ENCODE data around the gene ZGRF1. TPM values are rescaled to one million over a fixed set of nuclear protein-coding genes. Genes with fewer than 3 reads are reported as not detected.
A peak's percentile ranks its signal among the peaks of the same experiment; 100 is the strongest.

Gene ZGRF1
- total and polyA plus RNA-seq, 10 of the 15 experiments (the other 5 are each of a cell fraction or from before 2014, with no cell fraction given) = 8.5 to 32.1 (median 20.1) TPM

- no peak for FAIRE-seq
- BruUV-seq (replicated peaks) = no TSS peak
- POLR2A ChIA-PET = no interaction called here
These were observed 40.9 kb upstream of the ZGRF1 start for GRCh38 chr4:112677519-112678091.

GRCh38 chr4:112674376-112674775 lies 37.7 kb upstream of the ZGRF1 start:
- Histone ChIP-seq H3K27me3 (replicated peaks in 1 of 2; ENCODE audit: control insufficient read depth in 2 of 2, insufficient read depth in 2 of 2, low read length in 1 of 2) (no peaks in the 10 kb centered on the region), H3K4me1 (ENCODE audit: control insufficient read depth, insufficient read depth, low read length) (no peaks in the 10 kb centered on the region), H3K27ac (ENCODE audit: control insufficient read depth, insufficient read depth) (no peak overlapping the region), H3K36me3 (ENCODE audit: control insufficient read depth in 2 of 2, insufficient read depth in 2 of 2, low read length in 1 of 2) (no peaks in the 10 kb centered on the region), H3K9me3 (replicated peaks; ENCODE audit: control insufficient read depth, insufficient read depth, low read length) (no peaks in the 10 kb centered on the region), H2AFZ (ENCODE audit: control insufficient read depth, low read depth, low read length) (no peak overlapping the region), H3K4me2 (ENCODE audit: control insufficient read depth, insufficient read depth) (no peak overlapping the region), H3K79me2 (ENCODE audit: control insufficient read depth, insufficient read depth, low read length) (no peaks in the 10 kb centered on the region), H4K20me1 (ENCODE audit: control insufficient read depth, insufficient read depth) (no peaks in the 10 kb centered on the region), H3K4me3 (no peak overlapping the region), H3K9ac (ENCODE audit: control insufficient read depth, insufficient read depth, low read length) (no peak overlapping the region)
- 0% methylated on average over 1 of the region's 1 CpG for WGBS (ENCODE audit: insufficient coverage, insufficient replicate concordance, low lambda C conversion rate, missing lambda C conversion rate)
- ATAC-seq (no peak), FAIRE-seq (no peak), DNase-seq (ENCODE audit: low read depth, low spot score) (no peak)
- SMC1A ChIA-PET (ENCODE audit: uncharacterized antibody, unreplicated experiment) = interaction anchor here (1.3 kb wide), 1 partner anchor 11 kb away, joined by 3 read pairs; no protein-coding TSS in a partner anchor
- CTCF ChIA-PET = no interaction called here
- intact Hi-C loops (cut with micrococcal nuclease; ENCODE audit: unreplicated experiment) (no loop called here), in situ Hi-C loops (cut with MboI) (no loop called here)
- POLR2A ChIA-PET = no interaction called here
- no peak for TF ChIP-seq WRNIP1 (IDR thresholded peaks at IDR 0.05; ENCODE audit: borderline replicate concordance, low read depth, low read length)
- TF ChIP-seq SPI1 (IDR thresholded peaks at IDR 0.05; ENCODE audit: borderline replicate concordance, insufficient read depth, low read depth, low read length) = peak; percentile 19; the same call in 1 of the 2 replicates
- RAD21 ChIA-PET (ENCODE audit: unreplicated experiment) = no interaction called here
- BruUV-seq (replicated peaks) = no TSS peak

More at GRCh38 chr4:112677519-112678091, 40.9 kb upstream of the ZGRF1 start:
- in situ Hi-C loops (cut with MboI) = no loop called here
- no peak for DNase-seq (ENCODE audit: low read depth, low spot score)
- no peak overlapping the region for H3K9ac ChIP-seq (ENCODE audit: control insufficient read depth, insufficient read depth, low read length)
- ChIA-PET CTCF (no interaction called here), RAD21 (ENCODE audit: unreplicated experiment) (no interaction called here), SMC1A (ENCODE audit: uncharacterized antibody, unreplicated experiment) (interaction anchor here (0.5 kb wide), 1 partner anchor 84 kb away, joined by 3 read pairs; no protein-coding TSS in a partner anchor)
- TF ChIP-seq ZSCAN29 (IDR thresholded peaks at IDR 0.05) (no peak), ATF7 (IDR thresholded peaks at IDR 0.05; ENCODE audit: low read depth) (peak; percentile 13; the same call in 1 of the 2 replicates)
- H3K4me1 ChIP-seq (ENCODE audit: control insufficient read depth, insufficient read depth, low read length) = no peaks in the 10 kb centered on the region
- no peak overlapping the region for H3K27ac ChIP-seq (ENCODE audit: control insufficient read depth, insufficient read depth)
- H4K20me1 ChIP-seq (ENCODE audit: control insufficient read depth, insufficient read depth) = no peaks in the 10 kb centered on the region
- no peak overlapping the region for H3K4me3 ChIP-seq
- H3K27me3 ChIP-seq (replicated peaks in 1 of 2; ENCODE audit: control insufficient read depth in 2 of 2, insufficient read depth in 2 of 2, low read length in 1 of 2) = no peaks in the 10 kb centered on the region
- no peak overlapping the region for H2AFZ ChIP-seq (ENCODE audit: control insufficient read depth, low read depth, low read length)
- intact Hi-C loops (cut with micrococcal nuclease; ENCODE audit: unreplicated experiment) = no loop called here
- no peak overlapping the region for H3K4me2 ChIP-seq (ENCODE audit: control insufficient read depth, insufficient read depth)
- WGBS (ENCODE audit: insufficient coverage, insufficient replicate concordance, low lambda C conversion rate, missing lambda C conversion rate) = 45% methylated on average over 2 of the region's 2 CpGs
- H3K36me3 ChIP-seq (ENCODE audit: control insufficient read depth in 2 of 2, insufficient read depth in 2 of 2, low read length in 1 of 2) = no peaks in the 10 kb centered on the region
- ATAC-seq = peak; percentile 65
- no peaks in the 10 kb centered on the region for H3K9me3 ChIP-seq (replicated peaks; ENCODE audit: control insufficient read depth, insufficient read depth, low read length)
- H3K79me2 ChIP-seq (ENCODE audit: control insufficient read depth, insufficient read depth, low read length) = no peaks in the 10 kb centered on the region

Measured in GM12878 (cell line).